Suprapubic skin (tissue), 4 donors: ENCODE data around the gene BICC1. TPM values are rescaled to one million over a fixed set of nuclear protein-coding genes. Genes with fewer than 3 reads are reported as not detected.

Experiments used
- DNase-seq, 2 donors: peaks; one replicate each; pipeline ENCODE4 v3.0.0-alpha.2; 2019; ENCODE audit warnings: low spot score in 2 of 2
- H3K27ac ChIP-seq: fragments of 200-600 bp; sonication (generic); one replicate; pipeline ENCODE4 v1.5.1; 2019
- H3K27me3 ChIP-seq: fragments of 200-600 bp; sonication (generic); one replicate; pipeline ENCODE4 v1.5.1; 2019
- H3K36me3 ChIP-seq: fragments of 200-600 bp; sonication (generic); one replicate; pipeline ENCODE4 v1.5.1; 2019
- H3K4me1 ChIP-seq: fragments of 200-600 bp; sonication (generic); one replicate; pipeline ENCODE4 v1.5.1; 2019
- H3K4me3 ChIP-seq: fragments of 200-600 bp; sonication (generic); one replicate; pipeline ENCODE4 v1.5.1; 2019; ENCODE audit warnings: mild to moderate bottlenecking
- H3K9me3 ChIP-seq: fragments of 200-600 bp; sonication (generic); one replicate; pipeline ENCODE4 v1.5.1; 2019
- EP300 ChIP-seq: sonication (generic); formaldehyde crosslinking; IDR thresholded peaks from one replicate; pipeline ENCODE4 v1.6.1; 2017; ENCODE audit warnings: antibody characterized with exemption
- POLR2A ChIP-seq, 2 donors: fragments of 450-650 bp; IDR thresholded peaks; one replicate each; pipeline ENCODE4 v1.6.1; 2017; ENCODE audit warnings: antibody characterized with exemption in 2 of 2, mild to moderate bottlenecking in 2 of 2, moderate library complexity in 2 of 2
- POLR2AphosphoS5 ChIP-seq, 3 donors: sonication (generic); formaldehyde crosslinking; IDR thresholded peaks; one replicate each; pipeline ENCODE4 v1.6.1; 2017; ENCODE audit warnings: antibody characterized with exemption in 3 of 3
- WGBS: methylation state at CpG from one replicate; pipeline ENCODE4 v1.1.5; 2018; 5-methylcytosine and 5-hydroxymethylcytosine counted together
- total RNA-seq, 4 donors: library from RNA; depleted of rRNA; stranded (reverse); fragments of >200 nt; gene quantifications; one replicate each; pipeline ENCODE4 v1.1.0, GENCODE V29; 2016
- TF ChIP-seq, protein P1 (sequence below), 2 donors: fragments of 200-600 bp in 1 of 2; fragments of 450-650 bp in 1 of 2; sonication (generic) in 1 of 2; IDR thresholded peaks; one replicate each; pipeline ENCODE4 v1.5.1; 2016 to 2019; ENCODE audit warnings: antibody characterized with exemption in 2 of 2, mild to moderate bottlenecking in 1 of 2, moderate library complexity in 1 of 2

Gene BICC1
- total RNA-seq, 4 donors from 2014 or later = 2.4 to 6.9 (median 3.5) TPM

DNA sequence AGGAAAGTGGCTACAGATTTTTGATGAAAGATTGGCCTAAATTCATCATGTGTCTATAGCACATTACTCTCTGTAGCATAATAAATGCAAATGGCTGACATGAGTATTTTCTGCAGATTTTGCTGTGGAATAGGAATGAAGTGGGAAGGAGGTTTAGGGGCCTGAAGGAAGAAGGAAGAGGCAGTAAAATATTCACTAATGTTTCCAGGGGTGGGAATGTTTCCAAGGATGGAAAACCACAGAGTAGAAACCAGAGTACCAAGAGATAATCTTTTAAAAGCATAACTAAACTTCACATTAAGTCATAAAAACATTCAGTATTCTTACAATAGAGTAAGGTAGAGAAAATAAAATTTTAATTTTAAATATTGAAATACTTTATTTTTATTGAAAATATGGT, 267.8 kb downstream of the BICC1 start:
- DNase-seq = no peak
- no peak overlapping the region for H3K27ac ChIP-seq
- TF ChIP-seq, protein P1, sequence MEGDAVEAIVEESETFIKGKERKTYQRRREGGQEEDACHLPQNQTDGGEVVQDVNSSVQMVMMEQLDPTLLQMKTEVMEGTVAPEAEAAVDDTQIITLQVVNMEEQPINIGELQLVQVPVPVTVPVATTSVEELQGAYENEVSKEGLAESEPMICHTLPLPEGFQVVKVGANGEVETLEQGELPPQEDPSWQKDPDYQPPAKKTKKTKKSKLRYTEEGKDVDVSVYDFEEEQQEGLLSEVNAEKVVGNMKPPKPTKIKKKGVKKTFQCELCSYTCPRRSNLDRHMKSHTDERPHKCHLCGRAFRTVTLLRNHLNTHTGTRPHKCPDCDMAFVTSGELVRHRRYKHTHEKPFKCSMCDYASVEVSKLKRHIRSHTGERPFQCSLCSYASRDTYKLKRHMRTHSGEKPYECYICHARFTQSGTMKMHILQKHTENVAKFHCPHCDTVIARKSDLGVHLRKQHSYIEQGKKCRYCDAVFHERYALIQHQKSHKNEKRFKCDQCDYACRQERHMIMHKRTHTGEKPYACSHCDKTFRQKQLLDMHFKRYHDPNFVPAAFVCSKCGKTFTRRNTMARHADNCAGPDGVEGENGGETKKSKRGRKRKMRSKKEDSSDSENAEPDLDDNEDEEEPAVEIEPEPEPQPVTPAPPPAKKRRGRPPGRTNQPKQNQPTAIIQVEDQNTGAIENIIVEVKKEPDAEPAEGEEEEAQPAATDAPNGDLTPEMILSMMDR (IDR thresholded peaks at IDR 0.05) = no peak
- TF ChIP-seq EP300 = no peak
- TF ChIP-seq POLR2A (IDR thresholded peaks at IDR 0.05) = no peak
- TF ChIP-seq POLR2AphosphoS5 (IDR thresholded peaks at IDR 0.05) = no peak
- H3K27me3 ChIP-seq = no peaks in the 10 kb centered on the region
- H3K4me1 ChIP-seq = peaks cover 21% of the 10 kb centered on the region
- H3K4me3 ChIP-seq = no peak overlapping the region
- H3K36me3 ChIP-seq = no peaks in the 10 kb centered on the region
- H3K9me3 ChIP-seq = no peaks in the 10 kb centered on the region

- TF ChIP-seq, protein P1 (IDR thresholded peaks at IDR 0.05) = peak; percentile 45 to 53
- TF ChIP-seq POLR2AphosphoS5 (IDR thresholded peaks at IDR 0.05) = no peak
- no peak for TF ChIP-seq POLR2A (IDR thresholded peaks at IDR 0.05)
- no peak for TF ChIP-seq EP300
Observed at GRCh38 chr10:58781873-58782488, 269.3 kb downstream of the BICC1 start.

DNA sequence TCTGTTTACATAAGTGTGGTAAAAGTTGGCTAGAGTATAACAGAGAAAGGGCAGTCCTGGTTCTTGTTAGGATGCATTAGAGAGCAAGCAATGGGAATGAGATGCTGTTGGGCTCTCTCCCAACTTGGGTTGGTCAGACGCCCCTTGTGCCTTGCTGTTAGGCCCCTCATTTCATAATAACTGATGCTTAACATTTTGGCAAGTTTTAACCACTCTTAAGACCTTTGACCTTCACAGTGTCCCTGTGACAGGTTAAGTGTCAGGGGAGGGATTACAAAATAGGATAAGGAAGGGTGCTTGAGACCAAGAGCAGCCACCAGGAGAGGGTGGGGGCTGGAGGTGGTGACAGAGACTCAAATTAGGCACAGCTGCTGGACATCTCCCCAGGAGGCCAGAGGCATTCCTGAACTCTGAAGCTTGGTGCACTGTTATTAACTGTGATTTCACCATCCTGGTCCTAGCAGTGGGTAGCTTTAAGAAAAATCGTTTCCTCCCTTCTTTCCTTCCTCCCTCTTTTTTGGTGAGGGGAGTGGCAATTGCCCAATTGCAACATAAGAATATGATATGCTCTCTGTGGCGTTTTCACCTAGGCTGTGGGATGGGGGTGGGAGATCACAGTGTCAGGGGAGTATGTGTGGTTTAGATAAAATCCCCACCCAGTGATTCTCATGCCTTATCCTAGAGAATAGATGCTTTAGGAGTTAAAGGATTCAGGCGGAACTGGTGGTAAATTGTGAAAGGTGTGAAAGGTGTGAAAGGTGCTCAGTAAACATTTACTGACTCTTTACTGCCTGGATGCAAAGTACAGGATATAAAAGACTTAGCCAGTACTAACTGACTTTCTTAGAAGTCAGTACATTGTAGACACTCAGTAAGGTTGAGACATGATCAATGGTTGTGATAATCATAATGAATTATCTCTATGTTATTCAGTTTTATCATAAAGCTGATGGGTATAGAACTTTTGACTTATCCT, 270.5 kb downstream of the BICC1 start:
- peak in 2 of 3 donors; percentile 35 to 70 for TF ChIP-seq POLR2AphosphoS5 (IDR thresholded peaks at IDR 0.05)
- no peak for TF ChIP-seq EP300
- TF ChIP-seq, protein P1 (IDR thresholded peaks at IDR 0.05) = no peak
- TF ChIP-seq POLR2A (IDR thresholded peaks at IDR 0.05) = no peak
- peak in 1 of 2 donors; percentile 79 for DNase-seq
- H3K9me3 ChIP-seq = no peaks in the 10 kb centered on the region

More at GRCh38 chr10:58781873-58782488, 269.3 kb downstream of the BICC1 start:
- H3K27me3 ChIP-seq = no peaks in the 10 kb centered on the region
- WGBS = 16% methylated on average over 5 of the region's 5 CpGs
- peaks cover 18% of the 10 kb centered on the region for H3K4me1 ChIP-seq
- H3K4me3 ChIP-seq = no peak overlapping the region
- no peak for DNase-seq
- no peaks in the 10 kb centered on the region for H3K36me3 ChIP-seq
- no peaks in the 10 kb centered on the region for H3K9me3 ChIP-seq
- peak overlapping the region; percentile 50 for H3K27ac ChIP-seq

GRCh38 chr10:58784361-58784760, 271.7 kb downstream of the BICC1 start:
- TF ChIP-seq EP300 = no peak
- no peak for TF ChIP-seq POLR2A (IDR thresholded peaks at IDR 0.05)
- TF ChIP-seq POLR2AphosphoS5 (IDR thresholded peaks at IDR 0.05) = no peak
- Histone ChIP-seq H3K27me3 (no peaks in the 10 kb centered on the region), H3K27ac (no peak overlapping the region), H3K36me3 (no peaks in the 10 kb centered on the region), H3K4me1 (peaks cover 18% of the 10 kb centered on the region), H3K4me3 (no peak overlapping the region), H3K9me3 (no peaks in the 10 kb centered on the region)
- 72% methylated on average over 4 of the region's 4 CpGs for WGBS
- no peak for DNase-seq

More for the DNA sequence above, 270.5 kb downstream of the BICC1 start:
- Histone ChIP-seq H3K4me1 (peaks cover 18% of the 10 kb centered on the region), H3K36me3 (no peaks in the 10 kb centered on the region), H3K4me3 (no peak overlapping the region), H3K27me3 (no peaks in the 10 kb centered on the region), H3K27ac (peak overlapping the region; percentile 50)
- WGBS = 53% methylated on average over 4 of the region's 4 CpGs

DNA sequence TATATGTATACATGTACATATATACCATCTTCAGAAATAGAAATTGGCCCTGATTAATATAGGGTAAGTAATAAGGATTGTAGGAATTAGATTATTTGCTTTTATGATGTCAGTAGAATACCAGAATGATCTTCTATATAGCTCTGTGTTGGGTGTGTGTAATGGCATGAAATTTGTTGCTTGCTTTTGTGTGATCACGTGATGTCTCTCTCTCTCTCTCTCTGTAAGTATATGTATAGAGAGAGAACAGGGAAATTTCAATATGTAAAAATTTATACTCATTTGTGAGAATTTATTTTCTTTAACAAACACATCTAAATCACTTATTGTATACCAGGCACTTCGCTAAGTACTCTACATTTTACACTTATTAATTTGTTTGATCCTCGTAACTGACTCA, 272.7 kb downstream of the BICC1 start:
- 86% methylated on average over 3 of the region's 3 CpGs for WGBS
- Histone ChIP-seq H3K4me3 (no peak overlapping the region), H3K27me3 (no peaks in the 10 kb centered on the region), H3K36me3 (no peaks in the 10 kb centered on the region), H3K4me1 (peaks cover 18% of the 10 kb centered on the region), H3K27ac (no peak overlapping the region), H3K9me3 (no peaks in the 10 kb centered on the region)
- DNase-seq = no peak
- TF ChIP-seq POLR2A (IDR thresholded peaks at IDR 0.05) (no peak), EP300 (no peak)
- TF ChIP-seq, protein P1 (IDR thresholded peaks at IDR 0.05) = no peak
